Transverse colon (tissue), 3 donors: ENCODE data around the gene EXD2.

Experiments used
- EP300 ChIP-seq: sonication (generic); formaldehyde crosslinking; IDR thresholded peaks from one replicate; pipeline ENCODE4 v1.6.1; 2017; ENCODE audit warnings: antibody characterized with exemption, low read depth
- POLR2A ChIP-seq: fragments of 450-650 bp; IDR thresholded peaks from one replicate; pipeline ENCODE4 v1.6.1; 2016; ENCODE audit warnings: antibody characterized with exemption, mild to moderate bottlenecking, moderate library complexity
- TF ChIP-seq, protein P1 (sequence below), 5 experiments: fragments of 200-600 bp in 3 of 5; fragments of 450-650 bp in 2 of 5; sonication (generic) in 3 of 5; IDR thresholded peaks; 1 replicate in 2 of 5; 2 replicates in 3 of 5; pipeline ENCODE4 v1.5.1; 2016 to 2017; ENCODE audit warnings: antibody characterized with exemption in 5 of 5, inconsistent platforms in 3 of 5, mild to moderate bottlenecking in 2 of 5, moderate library complexity in 1 of 5

DNA sequence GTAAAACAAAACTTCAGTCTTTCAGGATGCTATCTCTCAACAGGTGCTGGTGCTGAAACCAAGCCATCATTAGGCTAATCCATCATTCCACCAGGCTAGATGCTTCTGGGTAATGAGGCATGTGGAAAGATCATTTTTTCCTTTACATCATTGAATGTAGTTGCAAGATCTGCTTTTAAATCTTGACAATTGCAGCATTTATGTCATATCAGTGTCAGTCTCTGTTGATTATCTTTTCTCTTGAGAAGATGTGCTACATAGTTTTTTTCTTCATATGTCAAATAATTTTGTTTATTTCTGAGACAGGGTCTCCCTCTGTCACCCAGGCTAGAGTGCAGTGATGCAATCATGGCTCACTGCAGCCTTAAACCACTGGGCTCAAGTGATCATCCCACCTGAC lies 16.2 kb upstream of the EXD2 start:
- no peak for TF ChIP-seq EP300
- TF ChIP-seq, protein P1, sequence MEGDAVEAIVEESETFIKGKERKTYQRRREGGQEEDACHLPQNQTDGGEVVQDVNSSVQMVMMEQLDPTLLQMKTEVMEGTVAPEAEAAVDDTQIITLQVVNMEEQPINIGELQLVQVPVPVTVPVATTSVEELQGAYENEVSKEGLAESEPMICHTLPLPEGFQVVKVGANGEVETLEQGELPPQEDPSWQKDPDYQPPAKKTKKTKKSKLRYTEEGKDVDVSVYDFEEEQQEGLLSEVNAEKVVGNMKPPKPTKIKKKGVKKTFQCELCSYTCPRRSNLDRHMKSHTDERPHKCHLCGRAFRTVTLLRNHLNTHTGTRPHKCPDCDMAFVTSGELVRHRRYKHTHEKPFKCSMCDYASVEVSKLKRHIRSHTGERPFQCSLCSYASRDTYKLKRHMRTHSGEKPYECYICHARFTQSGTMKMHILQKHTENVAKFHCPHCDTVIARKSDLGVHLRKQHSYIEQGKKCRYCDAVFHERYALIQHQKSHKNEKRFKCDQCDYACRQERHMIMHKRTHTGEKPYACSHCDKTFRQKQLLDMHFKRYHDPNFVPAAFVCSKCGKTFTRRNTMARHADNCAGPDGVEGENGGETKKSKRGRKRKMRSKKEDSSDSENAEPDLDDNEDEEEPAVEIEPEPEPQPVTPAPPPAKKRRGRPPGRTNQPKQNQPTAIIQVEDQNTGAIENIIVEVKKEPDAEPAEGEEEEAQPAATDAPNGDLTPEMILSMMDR (IDR thresholded peaks at IDR 0.05) = no peak
- no peak for TF ChIP-seq POLR2A
